WTC11 (cell line): Measurements from ENCODE around the gene CSH2. TPM values are rescaled to one million over a fixed set of nuclear protein-coding genes. Genes with fewer than 3 reads are reported as not detected.
A peak's percentile ranks its signal among the peaks of the same experiment; 100 is the strongest.

Source experiments
- ATAC-seq: fragments of 200-7000 bp; cut with Tn5 transposase; 2 replicates; pipeline ENCODE4 v1.10.0; 2021; ENCODE audit warnings: mild to moderate bottlenecking, moderate library complexity
- CTCF ChIA-PET: fragments of 300-600 bp; sonication (Branson Sonifier 250); formaldehyde crosslinking; loops from one replicate; lab custom pipeline; 2021; ENCODE audit warnings: antibody characterized with exemption; lab: Charles Lee
- POLR2A ChIA-PET: fragments of 350-600 bp; sonication (Branson Sonifier 250); formaldehyde crosslinking; loops from one replicate; lab custom pipeline; 2021; ENCODE audit warnings: antibody characterized with exemption; lab: Charles Lee
- DNase-seq: peaks from one replicate; pipeline ENCODE4 v3.0.0; 2021; ENCODE audit warnings: low spot score
- H3K27ac Mint-ChIP-seq: 2 replicates; pipeline ENCODE4 v1.8.0; 2021; ENCODE audit warnings: mixed read lengths
- H3K27me3 Mint-ChIP-seq: 2 replicates; pipeline ENCODE4 v1.8.0; 2021; ENCODE audit warnings: low read depth, mild to moderate bottlenecking, moderate library complexity, mixed read lengths
- H3K36me3 Mint-ChIP-seq: 2 replicates; pipeline ENCODE4 v1.8.0; 2021; ENCODE audit warnings: mixed read lengths
- H3K4me1 Mint-ChIP-seq: 2 replicates; pipeline ENCODE4 v1.8.0; 2022; ENCODE audit warnings: mixed read lengths
- H3K4me3 Mint-ChIP-seq: 2 replicates; pipeline ENCODE4 v1.8.0; 2021; ENCODE audit warnings: mild to moderate bottlenecking, moderate library complexity, mixed read lengths
- H3K9me3 Mint-ChIP-seq: 2 replicates; pipeline ENCODE4 v1.8.0; 2021; ENCODE audit warnings: mixed read lengths
- ATF1 ChIP-seq: sonication (generic); formaldehyde crosslinking; IDR thresholded peaks from 2 replicates; pipeline ENCODE4 v1.8.1; 2023; ENCODE audit warnings: mild to moderate bottlenecking, moderate library complexity, missing genetic modification reagents
- CREM ChIP-seq: sonication (generic); formaldehyde crosslinking; IDR thresholded peaks from 2 replicates; pipeline ENCODE4 v1.8.1; 2022; ENCODE audit warnings: mild to moderate bottlenecking, missing genetic modification reagents, moderate library complexity
- ELF4 ChIP-seq: sonication (generic); formaldehyde crosslinking; IDR thresholded peaks from 2 replicates; pipeline ENCODE4 v1.8.1; 2022; ENCODE audit warnings: low read depth, mild to moderate bottlenecking, moderate library complexity, missing genetic modification reagents
- EMX1 ChIP-seq: fragments of 250-450 bp; sonication (Bioruptor Pico); IDR thresholded peaks from 2 replicates; pipeline ENCODE4 v1.8.0; 2021; ENCODE audit warnings: mild to moderate bottlenecking
- ESRRA ChIP-seq: sonication (generic); formaldehyde crosslinking; IDR thresholded peaks from 2 replicates; pipeline ENCODE4 v1.8.1; 2022; ENCODE audit warnings: mild to moderate bottlenecking, missing genetic modification reagents, borderline replicate concordance
- FOXK1 ChIP-seq: sonication (generic); formaldehyde crosslinking; IDR thresholded peaks from 2 replicates; pipeline ENCODE4 v1.8.0; 2022; ENCODE audit warnings: mild to moderate bottlenecking, moderate library complexity, missing genetic modification reagents
- GABPB1 ChIP-seq: sonication (generic); formaldehyde crosslinking; IDR thresholded peaks from 2 replicates; pipeline ENCODE4 v1.8.1; 2023; ENCODE audit warnings: mild to moderate bottlenecking, missing genetic modification reagents
- IRF2 ChIP-seq: sonication (generic); formaldehyde crosslinking; IDR thresholded peaks from 2 replicates; pipeline ENCODE4 v1.8.0; 2022; ENCODE audit warnings: low read depth, missing genetic modification reagents, borderline replicate concordance
- MYBL2 ChIP-seq: sonication (generic); formaldehyde crosslinking; IDR thresholded peaks from 2 replicates; pipeline ENCODE4 v1.8.1; 2023; ENCODE audit warnings: mild to moderate bottlenecking, moderate library complexity, missing genetic modification reagents
- PRRX2 ChIP-seq: fragments of 250-450 bp; sonication (Bioruptor Pico); IDR thresholded peaks from 2 replicates; pipeline ENCODE4 v1.8.0; 2021; ENCODE audit warnings: mild to moderate bottlenecking
- TEAD1 ChIP-seq: sonication (generic); formaldehyde crosslinking; IDR thresholded peaks from 2 replicates; pipeline ENCODE4 v1.8.0; 2022; ENCODE audit warnings: mild to moderate bottlenecking, missing genetic modification reagents
- TEAD4 ChIP-seq: sonication (generic); formaldehyde crosslinking; IDR thresholded peaks from 2 replicates; pipeline ENCODE4 v1.8.0; 2022; ENCODE audit warnings: mild to moderate bottlenecking, missing genetic modification reagents
- ZBTB21 ChIP-seq: sonication (generic); formaldehyde crosslinking; IDR thresholded peaks from 2 replicates; pipeline ENCODE4 v1.8.1; 2023; ENCODE audit warnings: mild to moderate bottlenecking, missing genetic modification reagents, borderline replicate concordance
- ZNF138 ChIP-seq: sonication (generic); formaldehyde crosslinking; conservative IDR thresholded peaks from 2 replicates; pipeline ENCODE4 v1.8.1; 2022; ENCODE audit warnings: mild to moderate bottlenecking, moderate library complexity, missing genetic modification reagents
- ZNF317 ChIP-seq: sonication (generic); formaldehyde crosslinking; IDR thresholded peaks from 2 replicates; pipeline ENCODE4 v1.8.1; 2023; ENCODE audit warnings: low read depth, mild to moderate bottlenecking, moderate library complexity, missing genetic modification reagents, borderline replicate concordance
- ZNF416 ChIP-seq: fragments of 250-450 bp; sonication (Bioruptor Pico); IDR thresholded peaks from 2 replicates; pipeline ENCODE4 v1.9.0; 2021; ENCODE audit warnings: mild to moderate bottlenecking, inconsistent platforms
- total RNA-seq: library from RNA; stranded (reverse); gene quantifications from 3 replicates; pipeline ENCODE4 v1.2.3, GENCODE V29; 2021
- TF ChIP-seq, protein P1 (sequence below): fragments of 250-450 bp; sonication (Bioruptor Pico); IDR thresholded peaks from 2 replicates; pipeline ENCODE4 v1.9.0; 2021; ENCODE audit warnings: mild to moderate bottlenecking
- TF ChIP-seq, protein P2 (sequence below): sonication (generic); formaldehyde crosslinking; IDR thresholded peaks from 2 replicates; pipeline ENCODE4 v1.8.1; 2023; ENCODE audit warnings: mild to moderate bottlenecking, missing genetic modification reagents, borderline replicate concordance
- TF ChIP-seq, protein P3 (sequence below): fragments of 250-450 bp; sonication (Bioruptor Pico); conservative IDR thresholded peaks from 2 replicates; pipeline ENCODE4 v1.9.0; 2021; ENCODE audit warnings: mild to moderate bottlenecking
- TF ChIP-seq, protein P4 (sequence below): sonication (generic); formaldehyde crosslinking; conservative IDR thresholded peaks from 2 replicates; pipeline ENCODE4 v1.8.1; 2023; ENCODE audit warnings: mild to moderate bottlenecking, low read depth, missing genetic modification reagents, moderate library complexity

CSH2 gene
- total RNA-seq, 1 experiment from 2014 or later = not detected

DNA sequence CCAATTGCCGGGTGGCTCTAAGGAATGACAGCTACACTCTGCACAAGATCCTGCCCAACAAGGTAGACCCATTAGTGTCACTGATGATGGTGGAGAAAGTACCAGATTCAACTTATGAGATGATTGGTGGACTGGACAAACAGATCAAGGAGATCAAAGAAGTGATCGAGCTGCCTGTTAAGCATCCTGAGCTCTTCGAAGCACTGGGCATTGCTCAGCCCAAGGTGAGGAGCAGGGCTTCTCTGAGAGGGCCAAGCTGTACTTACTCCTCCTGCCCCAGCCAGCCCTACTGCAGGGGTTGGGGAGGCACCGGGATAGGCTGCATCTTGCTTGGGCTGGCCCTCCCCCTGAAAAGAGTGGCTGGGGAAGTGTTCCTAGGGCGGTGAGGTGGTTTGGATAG lies 43.2 kb downstream of the CSH2 start:
- H3K9me3 Mint-ChIP-seq = no peaks in the 10 kb centered on the region
- H3K4me3 Mint-ChIP-seq = no peak overlapping the region
- peaks cover 70% of the 10 kb centered on the region for H3K36me3 Mint-ChIP-seq
- H3K4me1 Mint-ChIP-seq = peaks cover 21% of the 10 kb centered on the region
- no peak overlapping the region for H3K27ac Mint-ChIP-seq
- CTCF ChIA-PET = interaction anchor here (4.4 kb wide), 1 partner anchor 9 kb away, joined by 16 read pairs; no protein-coding TSS in a partner anchor
- TF ChIP-seq ZNF416 (no peak), CREM (CRISPR knock-in tag) (no peak), GABPB1 (CRISPR knock-in tag) (no peak), IRF2 (CRISPR knock-in tag) (no peak), TEAD1 (CRISPR knock-in tag) (no peak), ZNF138 (CRISPR knock-in tag) (no peak), FOXK1 (CRISPR knock-in tag) (no peak), ATF1 (CRISPR knock-in tag) (no peak), EMX1 (CRISPR knock-in tag) (no peak), ESRRA (no peak), ZNF317 (CRISPR knock-in tag) (no peak), MYBL2 (CRISPR knock-in tag) (no peak), ELF4 (CRISPR knock-in tag) (no peak)
- TF ChIP-seq, protein P1, sequence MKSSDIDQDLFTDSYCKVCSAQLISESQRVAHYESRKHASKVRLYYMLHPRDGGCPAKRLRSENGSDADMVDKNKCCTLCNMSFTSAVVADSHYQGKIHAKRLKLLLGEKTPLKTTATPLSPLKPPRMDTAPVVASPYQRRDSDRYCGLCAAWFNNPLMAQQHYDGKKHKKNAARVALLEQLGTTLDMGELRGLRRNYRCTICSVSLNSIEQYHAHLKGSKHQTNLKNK (CRISPR knock-in tag) = no peak
- TF ChIP-seq, protein P2, sequence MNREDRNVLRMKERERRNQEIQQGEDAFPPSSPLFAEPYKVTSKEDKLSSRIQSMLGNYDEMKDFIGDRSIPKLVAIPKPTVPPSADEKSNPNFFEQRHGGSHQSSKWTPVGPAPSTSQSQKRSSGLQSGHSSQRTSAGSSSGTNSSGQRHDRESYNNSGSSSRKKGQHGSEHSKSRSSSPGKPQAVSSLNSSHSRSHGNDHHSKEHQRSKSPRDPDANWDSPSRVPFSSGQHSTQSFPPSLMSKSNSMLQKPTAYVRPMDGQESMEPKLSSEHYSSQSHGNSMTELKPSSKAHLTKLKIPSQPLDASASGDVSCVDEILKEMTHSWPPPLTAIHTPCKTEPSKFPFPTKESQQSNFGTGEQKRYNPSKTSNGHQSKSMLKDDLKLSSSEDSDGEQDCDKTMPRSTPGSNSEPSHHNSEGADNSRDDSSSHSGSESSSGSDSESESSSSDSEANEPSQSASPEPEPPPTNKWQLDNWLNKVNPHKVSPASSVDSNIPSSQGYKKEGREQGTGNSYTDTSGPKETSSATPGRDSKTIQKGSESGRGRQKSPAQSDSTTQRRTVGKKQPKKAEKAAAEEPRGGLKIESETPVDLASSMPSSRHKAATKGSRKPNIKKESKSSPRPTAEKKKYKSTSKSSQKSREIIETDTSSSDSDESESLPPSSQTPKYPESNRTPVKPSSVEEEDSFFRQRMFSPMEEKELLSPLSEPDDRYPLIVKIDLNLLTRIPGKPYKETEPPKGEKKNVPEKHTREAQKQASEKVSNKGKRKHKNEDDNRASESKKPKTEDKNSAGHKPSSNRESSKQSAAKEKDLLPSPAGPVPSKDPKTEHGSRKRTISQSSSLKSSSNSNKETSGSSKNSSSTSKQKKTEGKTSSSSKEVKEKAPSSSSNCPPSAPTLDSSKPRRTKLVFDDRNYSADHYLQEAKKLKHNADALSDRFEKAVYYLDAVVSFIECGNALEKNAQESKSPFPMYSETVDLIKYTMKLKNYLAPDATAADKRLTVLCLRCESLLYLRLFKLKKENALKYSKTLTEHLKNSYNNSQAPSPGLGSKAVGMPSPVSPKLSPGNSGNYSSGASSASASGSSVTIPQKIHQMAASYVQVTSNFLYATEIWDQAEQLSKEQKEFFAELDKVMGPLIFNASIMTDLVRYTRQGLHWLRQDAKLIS = no peak
- TF ChIP-seq, protein P3, sequence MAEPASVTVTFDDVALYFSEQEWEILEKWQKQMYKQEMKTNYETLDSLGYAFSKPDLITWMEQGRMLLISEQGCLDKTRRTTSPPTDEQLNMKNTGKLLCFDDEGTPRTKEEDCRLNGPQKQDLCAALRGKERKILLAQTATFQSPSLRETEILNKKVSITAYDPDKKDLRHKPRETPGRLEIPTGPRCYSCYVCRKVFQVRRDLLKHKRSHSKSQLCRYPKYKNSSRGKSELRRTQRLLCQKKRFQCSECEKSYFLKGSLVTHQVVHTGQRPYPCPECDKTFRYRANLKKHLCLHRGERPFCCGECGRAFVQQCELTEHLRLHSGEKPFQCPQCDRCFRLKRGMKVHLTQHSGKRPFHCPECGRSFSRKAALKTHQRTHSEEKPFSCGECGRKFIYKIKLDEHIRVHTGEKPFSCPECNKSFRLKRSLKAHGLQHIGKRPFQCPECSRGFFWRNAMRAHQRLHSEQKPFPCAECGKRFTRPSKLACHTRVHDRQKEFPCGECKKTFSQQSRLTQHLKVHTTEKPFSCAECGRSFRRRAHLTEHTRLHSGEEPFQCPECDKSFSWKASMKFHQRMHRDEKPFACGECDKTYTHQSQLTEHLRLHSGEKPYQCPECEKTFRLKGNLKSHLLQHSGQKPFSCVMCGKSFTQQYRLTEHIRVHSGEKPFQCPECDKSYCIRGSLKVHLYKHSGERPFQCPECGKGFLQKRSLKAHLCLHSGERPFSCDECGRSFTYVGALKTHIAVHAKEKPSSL = no peak
- TF ChIP-seq, protein P4, sequence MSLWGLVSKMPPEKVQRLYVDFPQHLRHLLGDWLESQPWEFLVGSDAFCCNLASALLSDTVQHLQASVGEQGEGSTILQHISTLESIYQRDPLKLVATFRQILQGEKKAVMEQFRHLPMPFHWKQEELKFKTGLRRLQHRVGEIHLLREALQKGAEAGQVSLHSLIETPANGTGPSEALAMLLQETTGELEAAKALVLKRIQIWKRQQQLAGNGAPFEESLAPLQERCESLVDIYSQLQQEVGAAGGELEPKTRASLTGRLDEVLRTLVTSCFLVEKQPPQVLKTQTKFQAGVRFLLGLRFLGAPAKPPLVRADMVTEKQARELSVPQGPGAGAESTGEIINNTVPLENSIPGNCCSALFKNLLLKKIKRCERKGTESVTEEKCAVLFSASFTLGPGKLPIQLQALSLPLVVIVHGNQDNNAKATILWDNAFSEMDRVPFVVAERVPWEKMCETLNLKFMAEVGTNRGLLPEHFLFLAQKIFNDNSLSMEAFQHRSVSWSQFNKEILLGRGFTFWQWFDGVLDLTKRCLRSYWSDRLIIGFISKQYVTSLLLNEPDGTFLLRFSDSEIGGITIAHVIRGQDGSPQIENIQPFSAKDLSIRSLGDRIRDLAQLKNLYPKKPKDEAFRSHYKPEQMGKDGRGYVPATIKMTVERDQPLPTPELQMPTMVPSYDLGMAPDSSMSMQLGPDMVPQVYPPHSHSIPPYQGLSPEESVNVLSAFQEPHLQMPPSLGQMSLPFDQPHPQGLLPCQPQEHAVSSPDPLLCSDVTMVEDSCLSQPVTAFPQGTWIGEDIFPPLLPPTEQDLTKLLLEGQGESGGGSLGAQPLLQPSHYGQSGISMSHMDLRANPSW = no peak
- no peak for ATAC-seq
- POLR2A ChIA-PET = no interaction called here
- H3K27me3 Mint-ChIP-seq = no peaks in the 10 kb centered on the region
- DNase-seq = no peak

DNA sequence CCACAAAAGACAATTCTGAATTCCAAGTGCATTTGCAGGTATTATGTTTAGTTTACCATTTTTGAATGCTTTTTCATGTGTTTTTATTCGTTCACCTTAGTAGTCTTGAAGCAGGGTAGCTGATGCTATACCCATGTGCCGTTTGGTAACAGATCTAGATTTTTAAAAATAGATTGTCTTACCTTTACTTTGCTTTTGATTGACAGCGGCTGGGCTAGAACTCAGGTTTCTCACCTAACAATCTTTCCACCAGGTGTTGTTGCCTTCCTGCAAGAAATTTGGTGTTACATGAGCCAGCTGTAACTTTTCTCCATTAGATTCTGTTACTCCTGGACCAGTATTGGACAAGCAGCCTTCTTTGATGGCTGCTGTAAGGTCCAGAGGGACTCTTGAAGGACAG lies 44.5 kb downstream of the CSH2 start:
- ATAC-seq (no peak), DNase-seq (no peak)
- ChIA-PET CTCF (interaction anchor here (4.4 kb wide), 1 partner anchor 10 kb away, joined by 16 read pairs; no protein-coding TSS in a partner anchor), POLR2A (interaction anchor here (1.4 kb wide), 1 partner anchor 55 kb away, joined by 4 read pairs; the partner anchor contains the start of genes CCDC47 and DDX42)
- no peak overlapping the region for H3K27ac Mint-ChIP-seq
- peaks cover 76% of the 10 kb centered on the region for H3K36me3 Mint-ChIP-seq
- no peaks in the 10 kb centered on the region for H3K27me3 Mint-ChIP-seq
- TF ChIP-seq TEAD4 (CRISPR knock-in tag) (no peak), TEAD1 (CRISPR knock-in tag) (no peak), PRRX2 (CRISPR knock-in tag) (no peak), ZBTB21 (CRISPR knock-in tag) (no peak)
- H3K4me3 Mint-ChIP-seq = peak overlapping the region; percentile 96
- peaks cover 18% of the 10 kb centered on the region for H3K4me1 Mint-ChIP-seq
- H3K9me3 Mint-ChIP-seq = no peaks in the 10 kb centered on the region
